Embryonic facial prominence (tissue), 1 donor: ENCODE data around the gene PPP4R2.
"Not testable (repeated sequence)": the region's sequence is repeated elsewhere in the genome, so short reads cannot be mapped to it uniquely, and the experiment has no call there.

ENCODE experiments used
- DNase-seq: peaks from one replicate; pipeline ENCODE4 v3.0.0-alpha.2; 2016; ENCODE audit errors: extremely low spot score

The PPP4R2 gene

GRCh38 chr3:72977060-72977808 is 19.4 kb upstream of the PPP4R2 start:
- no peak for DNase-seq

DNA sequence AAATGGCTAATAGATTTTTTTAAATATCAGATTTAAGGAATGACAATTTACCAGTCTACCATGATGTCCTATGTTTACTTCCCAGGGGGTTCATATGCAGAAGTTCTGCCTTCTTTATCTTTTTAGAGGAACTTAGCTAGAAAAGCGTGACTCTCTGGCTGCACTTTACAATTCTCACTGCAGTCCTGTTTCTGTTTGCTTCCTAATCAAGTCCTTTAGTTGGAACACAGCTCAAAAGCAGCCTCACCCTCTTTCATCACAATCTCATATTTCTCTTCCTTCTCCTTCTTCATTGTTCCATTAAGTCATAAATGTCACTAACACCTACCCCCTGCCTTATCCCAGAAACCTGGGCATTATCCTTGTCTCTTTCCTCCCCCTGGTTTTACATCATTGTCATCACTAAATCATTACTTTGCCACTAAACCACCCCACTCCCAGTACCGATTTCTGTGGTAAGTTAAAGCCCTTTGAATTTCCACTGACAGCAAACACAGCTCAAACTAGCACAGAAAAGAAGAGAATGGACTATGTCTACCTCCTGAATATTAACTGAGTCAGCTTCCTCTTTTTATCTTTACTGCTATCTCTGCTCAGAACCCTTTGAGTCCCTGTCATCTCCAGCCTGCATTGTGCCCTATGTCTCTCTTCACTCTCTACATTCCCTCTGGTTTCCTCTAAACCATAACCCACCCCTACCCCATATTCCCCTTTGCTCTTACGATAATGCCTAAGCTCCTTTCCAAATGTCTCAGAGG is 13.8 kb upstream of the PPP4R2 start:
- no peak for DNase-seq

GRCh38 chr3:72985576-72985975 is 11.0 kb upstream of the PPP4R2 start:
- no peak for DNase-seq

- no peak for DNase-seq
Measured at GRCh38 chr3:72990701-72991395, 5.8 kb upstream of the PPP4R2 start.

DNA sequence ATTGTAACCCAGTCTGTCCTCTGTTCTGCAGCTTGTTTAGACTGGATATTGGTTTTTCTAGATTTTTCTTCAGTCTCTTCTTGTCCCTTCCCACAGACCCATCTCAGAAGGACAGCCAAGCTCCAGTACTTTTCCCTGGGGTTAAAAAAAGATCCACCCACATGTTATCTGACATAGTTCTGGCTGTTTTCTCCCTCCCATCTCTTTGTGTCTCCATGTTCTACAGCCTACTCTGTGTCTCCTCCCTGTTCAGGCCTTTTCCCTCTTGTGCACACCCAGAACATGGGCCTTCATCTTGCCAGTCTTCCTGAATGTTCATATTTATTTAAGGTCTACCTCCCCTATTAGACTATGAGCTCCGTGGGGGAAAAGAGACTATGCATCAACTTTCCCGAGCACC is 5.1 kb upstream of the PPP4R2 start:
- DNase-seq, result no peak

DNA sequence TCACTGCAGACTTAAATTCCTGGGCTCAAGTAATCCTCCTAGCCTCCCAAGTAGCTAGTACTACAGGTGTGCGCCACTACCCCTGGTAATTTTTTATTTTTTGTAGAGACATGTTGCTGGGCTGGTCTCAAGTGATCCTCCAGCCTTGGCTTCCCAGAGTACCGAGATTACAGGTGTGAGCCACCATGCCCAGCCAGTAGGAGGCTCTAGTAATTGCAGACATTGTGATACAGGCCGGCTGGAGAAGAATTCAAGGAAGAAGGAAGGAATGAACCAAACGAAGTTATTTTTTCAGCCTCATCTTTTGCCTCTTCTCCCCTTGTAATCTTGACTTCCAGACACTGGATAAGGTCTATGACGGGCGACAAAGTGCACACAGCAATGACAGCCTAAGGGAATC is 3.2 kb upstream of the PPP4R2 start:
- DNase-seq, result no peak

- no peak for DNase-seq
Measured at GRCh38 chr3:72995337-72995736, 1.3 kb upstream of the PPP4R2 start.

DNA sequence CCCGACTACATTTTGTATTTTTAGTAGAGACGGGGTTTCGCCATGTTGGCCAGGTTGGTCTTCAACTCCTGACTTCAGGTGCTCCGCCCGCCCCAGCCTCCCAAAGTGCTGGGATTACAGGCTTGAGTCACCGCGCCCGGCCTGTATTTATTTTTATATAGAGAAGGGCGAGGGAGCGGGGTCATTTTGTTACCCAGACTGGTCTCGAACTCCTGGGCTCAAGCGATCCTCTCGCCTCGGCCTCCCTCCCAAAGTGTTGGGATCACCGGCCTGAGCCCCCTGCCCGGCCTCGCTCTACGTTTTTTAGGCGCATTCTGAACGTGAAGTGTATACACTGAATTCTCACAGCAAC is 514 bp upstream of the PPP4R2 start:
- DNase-seq, result no peak

GRCh38 chr3:72997421-72997961 is 880 bp downstream of the PPP4R2 start:
- peak; percentile 54 for DNase-seq

GRCh38 chr3:72998466-72998865 is 1.9 kb downstream of the PPP4R2 start:
- DNase-seq, result no peak

DNA sequence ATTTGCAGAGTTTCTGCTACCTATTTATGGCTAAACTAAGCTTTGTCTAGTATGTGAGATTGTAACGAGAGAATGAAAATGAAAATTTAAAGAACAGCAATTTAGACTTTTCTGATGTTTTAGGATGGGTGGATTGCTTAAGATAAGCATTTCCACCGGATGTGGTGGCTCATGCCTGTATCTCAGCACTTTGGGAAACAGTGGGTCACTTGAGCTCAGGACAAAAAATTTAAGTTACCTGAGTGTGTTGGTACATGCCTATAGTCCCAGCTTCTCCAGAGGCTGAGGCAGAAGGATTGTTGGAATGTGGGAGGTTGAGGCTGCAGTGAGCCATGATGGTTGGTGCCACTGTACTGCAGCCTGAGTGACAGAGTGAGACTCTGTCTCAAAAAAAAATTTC is 3.3 kb downstream of the PPP4R2 start:
- DNase-seq, result no peak

- not testable (repeated sequence) for DNase-seq
Measured at GRCh38 chr3:73003050-73003449, 6.4 kb downstream of the PPP4R2 start.

DNA sequence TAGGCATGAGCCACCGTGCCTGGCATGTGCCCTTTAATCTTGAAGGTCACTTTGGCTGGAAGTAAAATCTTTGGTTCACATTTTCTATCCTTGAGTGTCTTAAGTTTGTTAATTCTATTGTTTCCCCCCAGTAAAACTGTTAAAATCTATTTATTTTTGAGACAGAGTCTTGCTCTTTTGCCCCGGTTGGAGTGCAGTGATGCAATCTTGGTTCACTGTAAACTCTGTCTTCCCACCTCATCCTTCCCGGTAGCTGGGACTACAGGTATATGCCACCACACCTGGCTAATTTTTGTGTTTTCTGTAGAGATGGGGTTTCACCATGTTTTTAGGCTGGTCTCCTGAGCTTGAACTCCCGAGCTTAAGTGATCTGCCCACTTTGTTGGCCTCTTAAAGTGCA is 7.7 kb downstream of the PPP4R2 start:
- no peak for DNase-seq

DNA sequence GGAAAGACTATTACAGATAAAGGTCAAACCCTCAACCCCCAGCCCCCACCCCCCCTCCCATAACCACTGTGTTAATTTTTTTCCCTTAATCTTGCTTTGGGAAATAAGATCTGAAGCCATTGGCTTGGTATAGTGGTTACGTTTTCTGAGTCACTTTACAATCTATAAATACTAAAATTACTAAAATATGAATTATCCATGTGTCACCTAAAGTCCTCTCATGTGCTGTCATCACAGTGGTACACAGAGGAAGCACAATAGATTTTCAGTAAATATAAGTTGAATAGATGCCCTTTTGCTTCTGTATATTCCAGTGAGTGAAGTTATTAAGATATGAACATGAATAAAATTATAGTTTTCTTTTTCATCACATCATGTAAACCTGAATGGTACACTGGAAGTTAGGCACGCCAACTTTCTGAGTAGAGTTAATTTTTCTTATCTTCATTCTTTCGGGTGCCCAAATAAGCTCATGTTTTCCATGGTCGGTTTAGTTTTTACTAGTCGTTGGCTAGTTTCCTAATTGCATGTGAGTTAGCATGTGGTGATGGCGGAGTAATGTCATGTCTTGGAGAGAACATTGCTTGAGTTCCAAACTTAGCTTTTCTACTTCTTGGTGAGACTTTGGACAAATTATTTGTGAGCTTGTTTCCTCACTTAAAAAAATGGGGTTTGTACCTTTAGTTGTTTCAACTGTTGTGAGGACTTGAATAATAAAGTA is 11.5 kb downstream of the PPP4R2 start:
- DNase-seq, result no peak

GRCh38 chr3:73009008-73009407 is 12.4 kb downstream of the PPP4R2 start:
- DNase-seq, result no peak

DNA sequence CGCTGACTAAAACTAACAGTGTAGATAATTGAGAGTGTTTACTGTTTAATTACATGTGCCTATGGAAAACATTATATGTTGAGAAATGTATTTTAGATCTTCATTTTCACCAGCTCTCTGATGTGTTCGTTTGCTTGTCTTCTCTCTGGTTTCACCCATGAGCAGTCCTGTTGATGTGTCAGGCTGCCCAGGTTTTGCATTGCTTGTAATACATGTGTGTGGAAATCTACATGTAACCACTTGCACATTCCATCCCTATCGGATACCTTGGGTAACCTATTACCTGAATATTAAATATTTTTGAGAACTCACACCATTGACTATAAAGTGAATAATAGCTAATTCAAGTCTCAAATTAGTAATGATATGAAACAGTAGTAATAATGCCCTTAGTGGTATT is 13.1 kb downstream of the PPP4R2 start:
- DNase-seq, result no peak

DNA sequence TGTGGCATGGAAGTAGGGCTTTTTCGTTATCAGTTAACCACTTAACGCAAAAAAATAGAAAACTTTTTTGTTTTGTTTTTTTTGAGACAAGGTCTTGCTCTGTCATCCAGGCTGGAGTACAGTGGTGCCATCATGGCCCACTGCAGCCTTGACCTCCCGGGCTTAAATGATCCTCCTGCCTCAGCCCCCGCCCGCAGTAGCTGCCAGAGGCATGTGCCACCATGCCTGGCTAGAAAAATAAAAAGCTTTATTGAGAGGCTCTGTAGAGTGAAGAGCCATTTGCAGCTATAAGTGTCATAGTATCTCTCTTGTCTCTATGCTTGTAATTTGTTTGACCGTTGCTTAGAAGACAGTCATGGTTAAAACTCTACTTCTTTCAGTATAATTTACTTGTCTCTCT is 13.5 kb downstream of the PPP4R2 start:
- no peak for DNase-seq

GRCh38 chr3:73018298-73018697 is 21.7 kb downstream of the PPP4R2 start:
- no peak for DNase-seq

- no peak for DNase-seq
Measured at GRCh38 chr3:73018790-73019441, 22.3 kb downstream of the PPP4R2 start.

DNA sequence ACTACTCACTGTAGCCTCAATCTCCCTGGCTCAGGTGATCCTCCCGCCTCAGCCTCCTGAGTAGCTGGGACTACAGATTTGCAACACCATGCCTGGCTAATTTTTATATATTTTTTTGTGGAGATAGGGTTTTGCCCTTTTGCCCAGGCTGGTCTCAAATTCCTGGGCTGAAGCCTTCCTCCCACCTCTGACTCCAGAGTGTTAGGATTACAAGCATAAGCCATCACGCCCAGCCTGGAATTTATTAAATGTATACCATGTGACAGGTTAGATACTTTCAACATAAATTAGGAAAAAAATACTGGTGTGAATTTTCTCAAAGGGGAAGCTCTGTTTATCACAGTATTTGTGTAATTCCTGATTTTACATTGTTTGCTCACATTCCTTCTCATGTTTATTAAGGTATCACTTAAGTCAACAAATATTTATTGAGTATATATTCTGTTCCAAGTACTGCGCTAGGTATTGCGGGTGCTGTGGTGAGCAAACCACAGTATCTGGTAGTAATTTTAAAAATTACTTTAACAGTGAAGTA is 24.8 kb downstream of the PPP4R2 start:
- no peak for DNase-seq

DNA sequence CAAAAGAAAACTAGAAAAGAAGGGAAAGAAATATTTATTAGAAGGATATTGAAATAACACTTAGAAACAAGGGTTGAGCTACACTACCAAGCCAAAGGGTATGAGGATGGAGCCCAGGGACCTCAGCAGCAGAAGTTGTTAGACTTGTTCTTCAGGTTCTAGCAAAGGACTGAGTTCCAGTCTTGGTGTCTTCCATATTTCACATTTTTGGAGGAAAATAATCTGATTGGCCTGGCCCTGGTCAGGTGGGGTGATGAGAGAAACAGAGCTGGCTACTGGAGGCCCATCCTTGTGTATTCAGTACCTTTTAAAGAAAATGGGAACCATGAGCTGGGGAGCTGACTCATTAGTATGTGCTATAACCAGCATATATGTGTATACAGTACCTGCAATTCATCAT is 28.2 kb downstream of the PPP4R2 start:
- no peak for DNase-seq
